Spleen (tissue), 7 donors: ENCODE data around the gene MRRF.
"Not testable (repeated sequence)": the region's sequence is repeated elsewhere in the genome, so short reads cannot be mapped to it uniquely, and the experiment has no call there.

Experiments
- CTCF ChIP-seq, 11 experiments: fragments of 200-600 bp in 7 of 11; fragments of 450-650 bp in 4 of 11; sonication (generic) in 4 of 11; IDR thresholded peaks in 8 of 11; conservative IDR thresholded peaks in 3 of 11; 1 replicate in 7 of 11; 2 replicates in 4 of 11; pipeline versions ENCODE4 v1.4.0 to v1.8.0; 2016 to 2021; ENCODE audit warnings: antibody characterized with exemption in 11 of 11, inconsistent platforms in 4 of 11, mild to moderate bottlenecking in 1 of 11
- POLR2A ChIP-seq, 3 donors: fragments of 450-650 bp; IDR thresholded peaks; one replicate each; pipeline ENCODE4 v1.5.1; 2017; ENCODE audit warnings: antibody characterized with exemption in 3 of 3, mild to moderate bottlenecking in 1 of 3
- POLR2AphosphoS5 ChIP-seq, 3 donors: sonication (generic); formaldehyde crosslinking; IDR thresholded peaks; one replicate each; pipeline ENCODE4 v1.5.1; 2017; ENCODE audit warnings: antibody characterized with exemption in 3 of 3
- donor health status: DM: no; HTN: no; CAD: no; lungs with moderate emphysema.
- donor health status: DM: no; HTN: no; CAD: no.
- donor health status: DM: no; HTN: no; CAD: no.

GRCh38 chr9:122324665-122325064 is 60.0 kb downstream of the MRRF start:
- not testable (repeated sequence) for TF ChIP-seq CTCF (IDR thresholded peaks at IDR 0.05 in 8 of 11, conservative IDR thresholded peaks at IDR 0.05 in 3 of 11); POLR2AphosphoS5 (IDR thresholded peaks at IDR 0.05); POLR2A (IDR thresholded peaks at IDR 0.05)
